ENCODE data around the gene JDP2.

The JDP2 gene

GRCh38 chr14:75393794-75394193 lies 34.0 kb upstream of the JDP2 start:
- no peak for TF ChIP-seq CTCF (IDR thresholded peaks at IDR 0.05; ENCODE audit: insufficient read depth, low read length, poor library complexity, severe bottlenecking)
- no peaks in the 10 kb centered on the region for H3K27me3 ChIP-seq (replicated peaks; ENCODE audit: control insufficient read depth, insufficient read depth, low read length)
- H3K36me3 ChIP-seq (ENCODE audit: control insufficient read depth, insufficient read depth, low read length) = no peaks in the 10 kb centered on the region
- no peak overlapping the region for H3K4me3 ChIP-seq (replicated peaks; ENCODE audit: low read depth, low read length)
- DNase-seq (ENCODE audit: extremely low read depth, insufficient read length) = no peak

DNA sequence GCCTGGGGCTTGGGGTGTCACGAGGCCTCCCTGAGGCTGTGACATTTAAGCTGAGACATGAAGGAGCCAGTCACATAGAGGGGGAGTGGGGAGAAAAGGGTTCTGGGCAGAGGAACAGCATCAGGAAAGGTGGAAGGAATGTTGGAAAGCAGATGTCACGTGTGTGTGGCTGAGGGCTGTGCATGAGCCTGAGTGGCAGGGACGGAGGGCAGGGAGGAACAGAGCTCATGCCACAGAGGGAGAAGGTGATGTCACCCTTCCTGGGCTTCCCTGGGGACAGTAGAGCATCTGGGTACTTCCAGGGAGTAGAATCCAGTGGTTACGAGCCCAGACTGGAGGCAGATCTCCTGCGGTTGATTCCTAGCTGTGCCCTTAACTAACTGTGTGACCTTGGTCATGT lies 32.0 kb upstream of the JDP2 start:
- no peak for TF ChIP-seq CTCF (IDR thresholded peaks at IDR 0.05; ENCODE audit: insufficient read depth, low read length, poor library complexity, severe bottlenecking)
- Histone ChIP-seq H3K27me3 (replicated peaks; ENCODE audit: control insufficient read depth, insufficient read depth, low read length) (no peaks in the 10 kb centered on the region), H3K4me3 (replicated peaks; ENCODE audit: low read depth, low read length) (no peak overlapping the region), H3K36me3 (ENCODE audit: control insufficient read depth, insufficient read depth, low read length) (no peaks in the 10 kb centered on the region)
- DNase-seq (ENCODE audit: extremely low read depth, insufficient read length) = no peak

DNA sequence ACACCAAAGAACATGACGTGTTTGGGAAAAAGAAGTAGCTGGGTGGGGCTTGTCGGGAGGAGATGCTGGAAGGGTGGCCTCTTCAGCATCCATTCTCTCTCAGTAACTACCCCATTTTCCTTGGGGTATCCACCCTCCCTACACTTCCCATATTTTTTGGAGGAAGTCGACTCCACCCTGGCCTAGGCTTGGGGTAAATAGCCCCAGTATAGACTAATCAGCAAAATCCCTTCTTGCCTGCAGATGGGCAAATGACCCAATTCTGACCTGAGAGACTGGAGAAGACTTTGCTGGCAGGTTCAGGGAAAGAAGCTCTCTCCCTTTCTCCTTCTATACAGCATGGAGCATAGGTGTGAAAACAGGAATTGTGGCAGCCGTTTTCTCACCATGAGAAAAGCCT lies 28.5 kb upstream of the JDP2 start:
- Histone ChIP-seq H3K4me3 (replicated peaks; ENCODE audit: low read depth, low read length) (no peak overlapping the region), H3K27me3 (replicated peaks; ENCODE audit: control insufficient read depth, insufficient read depth, low read length) (no peaks in the 10 kb centered on the region), H3K36me3 (ENCODE audit: control insufficient read depth, insufficient read depth, low read length) (no peaks in the 10 kb centered on the region)
- no peak for DNase-seq (ENCODE audit: extremely low read depth, insufficient read length)
- no peak for TF ChIP-seq CTCF (IDR thresholded peaks at IDR 0.05; ENCODE audit: insufficient read depth, low read length, poor library complexity, severe bottlenecking)

DNA sequence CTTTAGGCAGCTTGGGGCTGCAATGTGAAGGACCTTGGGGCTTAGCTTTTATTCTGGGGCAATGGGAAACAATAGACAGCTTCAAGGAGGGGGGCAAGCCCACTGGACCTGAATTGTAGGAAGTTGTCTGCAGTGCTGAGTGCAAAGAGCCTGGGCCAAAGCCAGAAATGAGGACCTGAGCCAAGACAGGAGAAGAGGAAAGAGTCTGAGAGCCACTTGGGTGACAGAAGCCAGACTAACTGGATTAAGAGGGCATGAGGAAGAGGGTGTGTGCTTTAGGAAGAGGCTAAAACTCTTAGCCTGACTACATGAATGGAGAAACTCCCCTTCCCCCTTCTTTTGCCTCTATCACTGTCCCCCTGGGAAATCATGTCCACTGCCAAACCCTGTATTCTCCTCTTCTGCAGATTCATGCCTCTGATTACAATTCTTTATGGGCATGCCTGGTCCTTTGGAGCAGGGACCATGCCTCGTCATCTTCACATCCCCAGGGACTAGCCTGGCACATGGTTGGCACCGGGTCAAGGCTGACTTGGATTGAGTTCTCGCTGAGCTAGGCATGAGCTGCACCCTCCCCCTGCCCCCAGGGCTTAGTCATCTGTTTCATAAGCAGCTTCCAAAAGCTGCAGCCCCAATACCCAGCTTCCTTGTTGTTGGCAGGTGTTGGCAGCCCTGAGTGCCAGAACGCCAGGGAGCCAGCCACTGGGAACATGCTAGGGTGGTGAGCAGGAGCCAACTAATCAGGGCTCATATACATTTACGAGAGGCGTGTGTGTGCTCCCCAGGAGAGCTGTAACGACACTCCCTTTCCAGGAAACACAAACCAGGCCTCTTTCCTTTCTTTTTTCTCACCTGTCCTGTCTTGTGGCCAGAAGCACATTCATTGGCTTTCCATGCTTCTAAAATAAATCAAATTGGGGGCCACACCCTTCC lies 27.7 kb upstream of the JDP2 start:
- Histone ChIP-seq H3K4me3 (replicated peaks; ENCODE audit: low read depth, low read length) (no peak overlapping the region), H3K27me3 (replicated peaks; ENCODE audit: control insufficient read depth, insufficient read depth, low read length) (no peaks in the 10 kb centered on the region), H3K36me3 (ENCODE audit: control insufficient read depth, insufficient read depth, low read length) (no peaks in the 10 kb centered on the region)
- no peak for DNase-seq (ENCODE audit: extremely low read depth, insufficient read length)
- no peak for TF ChIP-seq CTCF (IDR thresholded peaks at IDR 0.05; ENCODE audit: insufficient read depth, low read length, poor library complexity, severe bottlenecking)

DNA sequence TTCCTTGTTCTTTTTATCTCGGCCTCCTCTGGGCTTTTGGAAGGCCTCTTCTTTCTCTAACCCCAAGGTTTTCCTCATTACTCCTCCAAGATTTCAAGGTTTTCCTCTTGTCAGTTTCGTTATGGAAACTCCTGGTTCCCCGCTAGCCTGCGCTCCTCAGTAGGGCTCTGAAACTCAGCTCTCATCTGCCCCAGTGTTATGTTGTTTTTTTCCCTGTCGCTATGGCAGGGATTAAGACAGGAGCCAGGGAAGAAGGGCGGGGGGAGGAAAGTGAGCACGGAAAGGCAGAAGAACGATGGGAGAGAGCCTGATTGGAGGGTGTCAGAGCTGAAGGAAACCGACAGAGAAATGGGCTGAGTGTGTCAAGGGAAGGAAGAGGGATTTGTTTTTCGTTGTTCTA lies 26.5 kb upstream of the JDP2 start:
- no peak overlapping the region for H3K4me3 ChIP-seq (replicated peaks; ENCODE audit: low read depth, low read length)
- no peak for TF ChIP-seq CTCF (IDR thresholded peaks at IDR 0.05; ENCODE audit: insufficient read depth, low read length, poor library complexity, severe bottlenecking)
- DNase-seq (ENCODE audit: extremely low read depth, insufficient read length) = no peak

More for the DNA sequence above, 26.5 kb upstream of the JDP2 start:
- Histone ChIP-seq H3K36me3 (ENCODE audit: control insufficient read depth, insufficient read depth, low read length) (no peaks in the 10 kb centered on the region), H3K27me3 (replicated peaks; ENCODE audit: control insufficient read depth, insufficient read depth, low read length) (no peaks in the 10 kb centered on the region)
